HepG2 (cell line): ENCODE measurements around the gene TBC1D25. TPM values are rescaled to one million over a fixed set of nuclear protein-coding genes. Genes with fewer than 3 reads are reported as not detected.
A peak's percentile ranks its signal among the peaks of the same experiment; 100 is the strongest.

Experiments used
- ATAC-seq: fragments of 200-7000 bp; cut with Tn5 transposase; 3 replicates; pipeline ENCODE4 v1.9.1; 2020; ENCODE audit warnings: mild to moderate bottlenecking, moderate library complexity
- BruUV-seq: library from RNA; stranded (reverse); fragments of 400-500 nt; replicated peaks from 2 replicates; lab custom pipeline; 2021; lab: Mats Ljungman, UMichigan
- CTCF ChIA-PET: fragments of 300-600 bp; formaldehyde crosslinking; extraction: SDS; loops from one replicate; lab custom pipeline; 2021; ENCODE audit warnings: low total read pairs, inconsistent platforms, low intra/inter-chr PET ratio; lab: Yijun Ruan, JAX
- POLR2A ChIA-PET: fragments of 350-600 bp; sonication (Branson Sonifier 250); formaldehyde crosslinking; loops from one replicate; lab custom pipeline; 2020; ENCODE audit warnings: antibody characterized with exemption, inconsistent platforms; lab: Yijun Ruan, JAX
- DNase-seq: peaks from one replicate; pipeline ENCODE4 v3.0.0-alpha.2; 2015; ENCODE audit warnings: low spot score
- FAIRE-seq: peaks from 3 replicates; lab custom pipeline; 2011; peaks lifted over from hg19 to GRCh38; lab: Jason Lieb, UNC
- H2AFZ ChIP-seq: one replicate; pipeline ENCODE4 v1.6.1; 2011; ENCODE audit warnings: low read length, inconsistent platforms
- H3K27ac ChIP-seq: fragments of 300-600 bp; 3 replicates; pipeline ENCODE4 v1.8.0; 2011; ENCODE audit warnings: mixed run types, mild to moderate bottlenecking, mixed read lengths, low read length, inconsistent platforms; ENCODE audit not compliant: insufficient read depth; ENCODE audit errors: extremely low read length
- H3K27me3 ChIP-seq, 2 experiments: fragments of 200-600 bp in 1 of 2; 2 replicates in 1 of 2; 3 replicates in 1 of 2; pipeline versions ENCODE4 v1.6.0 to v1.8.0; 2011; ENCODE audit warnings: low read length in 2 of 2, mild to moderate bottlenecking in 2 of 2, moderate library complexity in 2 of 2, inconsistent platforms in 1 of 2; ENCODE audit not compliant: insufficient read depth in 2 of 2, control insufficient read depth in 1 of 2
- H3K36me3 ChIP-seq, 2 experiments: fragments of 200-600 bp in 1 of 2; replicated peaks in 1 of 2; 2 replicates in 1 of 2; 3 replicates in 1 of 2; pipeline versions ENCODE4 v1.5.1 to v1.8.0; 2011; ENCODE audit warnings: low read length in 2 of 2, inconsistent platforms in 1 of 2; ENCODE audit not compliant: insufficient read depth in 2 of 2, control insufficient read depth in 1 of 2
- H3K4me1 ChIP-seq: 2 replicates; pipeline ENCODE4 v1.5.1; 2012; ENCODE audit warnings: low read length, inconsistent platforms; ENCODE audit not compliant: insufficient read depth
- H3K4me2 ChIP-seq: 2 replicates; pipeline ENCODE4 v1.6.0; 2011; ENCODE audit warnings: low read depth, low read length, inconsistent platforms
- H3K4me3 ChIP-seq, 3 experiments: fragments of 200-600 bp in 1 of 3; sonication (generic), shearing (Covaris generic) in 1 of 3; replicated peaks in 1 of 3; 2 replicates each; pipeline ENCODE4 v1.5.1; 2011 to 2016; ENCODE audit warnings: low read length in 3 of 3, inconsistent platforms in 2 of 3, low read depth in 2 of 3, mild to moderate bottlenecking in 2 of 3, control low read depth in 1 of 3, mixed read lengths in 1 of 3; ENCODE audit not compliant: insufficient read depth in 1 of 3
- H3K79me2 ChIP-seq: one replicate; pipeline ENCODE4 v1.6.1; 2011; ENCODE audit warnings: low read length, inconsistent platforms; ENCODE audit not compliant: insufficient read depth
- H3K9ac ChIP-seq: 2 replicates; pipeline ENCODE4 v1.6.0; 2011; ENCODE audit warnings: mild to moderate bottlenecking, low read depth, low read length, inconsistent platforms; ENCODE audit not compliant: insufficient read depth
- H3K9me3 ChIP-seq: 2 replicates; pipeline ENCODE4 v1.5.1; 2012; ENCODE audit warnings: mild to moderate bottlenecking, low read length
- H4K20me1 ChIP-seq: 2 replicates; pipeline ENCODE4 v1.6.0; 2011; ENCODE audit warnings: inconsistent platforms, mild to moderate bottlenecking, low read length, moderate library complexity; ENCODE audit not compliant: insufficient read depth
- AGO1 ChIP-seq: fragments of 200-400 bp; formaldehyde crosslinking; IDR thresholded peaks from 2 replicates; pipeline ENCODE4 v1.6.1; 2017; ENCODE audit warnings: mild to moderate bottlenecking, low read depth, low read length, moderate library complexity; ENCODE audit not compliant: poor library complexity, severe bottlenecking
- AGO2 ChIP-seq: fragments of 200-400 bp; formaldehyde crosslinking; optimal IDR thresholded peaks from 2 replicates; pipeline ENCODE3; 2017; ENCODE audit warnings: mild to moderate bottlenecking, low read depth, low read length, moderate library complexity
- HMG20A ChIP-seq: IDR thresholded peaks from 2 replicates; pipeline ENCODE4 v1.6.1; 2016; ENCODE audit warnings: borderline replicate concordance
- HOXA7 ChIP-seq: sonication (generic); formaldehyde crosslinking; IDR thresholded peaks from 2 replicates; pipeline ENCODE4 v1.8.1; 2022; ENCODE audit warnings: mild to moderate bottlenecking, missing genetic modification reagents, moderate library complexity
- ISL2 ChIP-seq: sonication (generic); formaldehyde crosslinking; IDR thresholded peaks from 2 replicates; pipeline ENCODE4 v1.5.0; 2020; ENCODE audit warnings: missing genetic modification reagents
- KDM5A ChIP-seq: fragments of 200-600 bp; sonication (generic); IDR thresholded peaks from 2 replicates; pipeline ENCODE4 v1.7.0; 2018; ENCODE audit warnings: antibody characterized with exemption, mild to moderate bottlenecking, low read length, borderline replicate concordance
- NCOA1 ChIP-seq: sonication (generic); formaldehyde crosslinking; IDR thresholded peaks from 2 replicates; pipeline ENCODE4 v1.9.0; 2021; ENCODE audit warnings: missing genetic modification reagents
- REPIN1 ChIP-seq: sonication (generic); formaldehyde crosslinking; IDR thresholded peaks from 2 replicates; pipeline ENCODE4 v1.8.0; 2022; ENCODE audit warnings: missing genetic modification reagents, low read depth, mild to moderate bottlenecking, borderline replicate concordance
- SMAD9 ChIP-seq: sonication (generic); formaldehyde crosslinking; IDR thresholded peaks from 2 replicates; pipeline ENCODE4 v1.5.1; 2020; ENCODE audit warnings: mild to moderate bottlenecking, missing genetic modification reagents
- SRSF1 ChIP-seq: fragments of 200-400 bp; formaldehyde crosslinking; optimal IDR thresholded peaks from 2 replicates; pipeline ENCODE3; 2017; ENCODE audit warnings: mild to moderate bottlenecking, low read depth, low read length, moderate library complexity
- XRCC5 ChIP-seq: fragments of 200-400 bp; formaldehyde crosslinking; optimal IDR thresholded peaks from 2 replicates; pipeline ENCODE3; 2017; ENCODE audit warnings: mild to moderate bottlenecking, low read length
- ZBTB14 ChIP-seq: sonication (generic); formaldehyde crosslinking; IDR thresholded peaks from 2 replicates; pipeline ENCODE4 v1.4.0; 2020; ENCODE audit warnings: missing genetic modification reagents
- ZBTB33 ChIP-seq: sonication (generic); formaldehyde crosslinking; IDR thresholded peaks from 2 replicates; pipeline ENCODE4 v1.4.0; 2020; ENCODE audit warnings: missing genetic modification reagents
- ZNF510 ChIP-seq: sonication (generic); formaldehyde crosslinking; IDR thresholded peaks from 2 replicates; pipeline ENCODE4 v1.4.0; 2020; ENCODE audit warnings: low read depth, mild to moderate bottlenecking, missing genetic modification reagents
- WGBS: methylation state at CpG from one replicate; pipeline ENCODE4 v1.1.6; 2017; ENCODE audit warnings: low lambda C conversion rate; 5-methylcytosine and 5-hydroxymethylcytosine counted together
- in situ Hi-C: cut with HindIII; loops from 2 replicates; pipeline ENCODE4 v1.10.0; 2017; ENCODE audit warnings: low pct_unique_long_range_greater_than_20kb; ENCODE audit not compliant: extremely low pct_ligation_motif_present
- intact Hi-C: fragments of 100-400 bp; cut with micrococcal nuclease; formaldehyde crosslinking; loops from one replicate; pipeline ENCODE4 v1.10.0; 2022; ENCODE audit not compliant: unreplicated experiment
- polyA plus RNA-seq, 8 experiments: library from polyadenylated mRNA; depleted of rRNA in 3 of 8; stranded (reverse) in 7 of 8; unstranded in 1 of 8; fragments of >200 nt; fragmentation: Illumina TruSeq in 4 of 8; extraction: Trizol in 4 of 8; gene quantifications; 2 replicates each; pipeline versions ENCODE4 v1.2.1 to v1.2.3, GENCODE V29; 2011 to 2016; ENCODE audit warnings: low read depth in 4 of 8, missing spikeins in 1 of 8, mixed read lengths in 1 of 8; ENCODE audit not compliant: insufficient read depth in 1 of 8
- total RNA-seq, 5 experiments: library from RNA; depleted of rRNA; stranded (reverse); fragments of >200 nt; fragmentation: Illumina TruSeq; extraction: Trizol; gene quantifications; 2 replicates each; pipeline ENCODE4 v1.2.3, GENCODE V29; 2016; ENCODE audit warnings: low read depth in 1 of 5
- TF ChIP-seq, protein P1 (sequence below): sonication (generic); formaldehyde crosslinking; IDR thresholded peaks from 2 replicates; pipeline ENCODE4 v1.5.0; 2020; ENCODE audit warnings: mild to moderate bottlenecking, missing genetic modification reagents, moderate library complexity
- TF ChIP-seq, protein P2 (sequence below): sonication (generic); formaldehyde crosslinking; IDR thresholded peaks from 2 replicates; pipeline ENCODE4 v1.4.0; 2020; ENCODE audit warnings: mild to moderate bottlenecking, missing genetic modification reagents

TBC1D25 gene
- total and polyA plus RNA-seq, 2 of the 13 experiments (the other 11 are each of a cell fraction or from before 2014, with no cell fraction given): 3.5 to 4.7 TPM

- H3K9ac ChIP-seq: peak within 1 kb of the TSS; percentile 97
- BruUV-seq: TSS peak; percentile 76
- H4K20me1 ChIP-seq: peaks cover 6% of the 10 kb centered on the region
- ATAC-seq (peak; percentile 97), FAIRE-seq (peak; percentile 94), DNase-seq (peak; percentile 82)
- H3K27ac ChIP-seq: peak within 1 kb of the TSS; percentile 97
- WGBS: 3% methylated on average over 21 of the region's 71 CpGs
- CTCF ChIA-PET: no interaction called here
- H3K79me2 ChIP-seq: peaks cover 16% of the 10 kb centered on the region
- in situ Hi-C loops (no loop called here), intact Hi-C loops (no loop called here)
- peaks cover 4 to 32% of the 10 kb centered on the region in 2 experiments; a peak in 4 of 5 replicates for H3K36me3 ChIP-seq
- H3K4me3 ChIP-seq: peak within 1 kb of the TSS; percentile 73 to 79 (median 74)
- no peaks in the 10 kb centered on the region for H3K9me3 ChIP-seq
- peak within 1 kb of the TSS; percentile 88 for H3K4me2 ChIP-seq
- POLR2A ChIA-PET: interaction anchor here (0.6 to 1.8 kb wide), 16 partner anchors 9 to 689 kb away, joined by 3 to 28 read pairs (median 6); partner anchors contain the start of genes EBP and TBC1D25
- peaks cover 24% of the 10 kb centered on the region for H3K4me1 ChIP-seq
- H3K27me3 ChIP-seq: no peaks in the 10 kb centered on the region; a peak in 1 of 5 replicates
- peak within 1 kb of the TSS; percentile 86 for H2AFZ ChIP-seq
- TF ChIP-seq KDM5A (peak; percentile 62; the same call in 1 of the 2 replicates), ZBTB33 (CRISPR knock-in tag) (no peak), ZNF510 (CRISPR knock-in tag) (no peak), ISL2 (CRISPR knock-in tag) (no peak; the same call in 1 of the 2 replicates), REPIN1 (CRISPR knock-in tag) (peak; percentile 50), XRCC5 (no peak), HMG20A (CRISPR knock-in tag) (no peak), NCOA1 (CRISPR knock-in tag) (no peak), SRSF1 (no peak), HOXA7 (CRISPR knock-in tag) (no peak), AGO1 (no peak), AGO2 (peak; percentile 98), ZBTB14 (CRISPR knock-in tag) (no peak), SMAD9 (no peak)
- TF ChIP-seq, protein P1, sequence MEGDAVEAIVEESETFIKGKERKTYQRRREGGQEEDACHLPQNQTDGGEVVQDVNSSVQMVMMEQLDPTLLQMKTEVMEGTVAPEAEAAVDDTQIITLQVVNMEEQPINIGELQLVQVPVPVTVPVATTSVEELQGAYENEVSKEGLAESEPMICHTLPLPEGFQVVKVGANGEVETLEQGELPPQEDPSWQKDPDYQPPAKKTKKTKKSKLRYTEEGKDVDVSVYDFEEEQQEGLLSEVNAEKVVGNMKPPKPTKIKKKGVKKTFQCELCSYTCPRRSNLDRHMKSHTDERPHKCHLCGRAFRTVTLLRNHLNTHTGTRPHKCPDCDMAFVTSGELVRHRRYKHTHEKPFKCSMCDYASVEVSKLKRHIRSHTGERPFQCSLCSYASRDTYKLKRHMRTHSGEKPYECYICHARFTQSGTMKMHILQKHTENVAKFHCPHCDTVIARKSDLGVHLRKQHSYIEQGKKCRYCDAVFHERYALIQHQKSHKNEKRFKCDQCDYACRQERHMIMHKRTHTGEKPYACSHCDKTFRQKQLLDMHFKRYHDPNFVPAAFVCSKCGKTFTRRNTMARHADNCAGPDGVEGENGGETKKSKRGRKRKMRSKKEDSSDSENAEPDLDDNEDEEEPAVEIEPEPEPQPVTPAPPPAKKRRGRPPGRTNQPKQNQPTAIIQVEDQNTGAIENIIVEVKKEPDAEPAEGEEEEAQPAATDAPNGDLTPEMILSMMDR (CRISPR knock-in tag): peak; percentile 56
- TF ChIP-seq, protein P2, sequence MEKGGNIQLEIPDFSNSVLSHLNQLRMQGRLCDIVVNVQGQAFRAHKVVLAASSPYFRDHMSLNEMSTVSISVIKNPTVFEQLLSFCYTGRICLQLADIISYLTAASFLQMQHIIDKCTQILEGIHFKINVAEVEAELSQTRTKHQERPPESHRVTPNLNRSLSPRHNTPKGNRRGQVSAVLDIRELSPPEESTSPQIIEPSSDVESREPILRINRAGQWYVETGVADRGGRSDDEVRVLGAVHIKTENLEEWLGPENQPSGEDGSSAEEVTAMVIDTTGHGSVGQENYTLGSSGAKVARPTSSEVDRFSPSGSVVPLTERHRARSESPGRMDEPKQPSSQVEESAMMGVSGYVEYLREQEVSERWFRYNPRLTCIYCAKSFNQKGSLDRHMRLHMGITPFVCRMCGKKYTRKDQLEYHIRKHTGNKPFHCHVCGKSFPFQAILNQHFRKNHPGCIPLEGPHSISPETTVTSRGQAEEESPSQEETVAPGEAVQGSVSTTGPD (CRISPR knock-in tag): no peak
Observed at GRCh38 chrX:48574270-48575266, 35.1 kb downstream of the TBC1D25 start, which contains the start of gene RBM3. Gene RBM3, plus strand, starts transcription at chrX:48574484. Its CDS starts 697 bp downstream, at chrX:48575181.
